Measurements from ENCODE around the gene P4HB. TPM values are rescaled to one million over a fixed set of nuclear protein-coding genes. Genes with fewer than 3 reads are reported as not detected.

The P4HB gene
- total and polyA plus RNA-seq, 2 donors (not counting 1 experiment from before 2014, with no cell fraction given): 37.4 to 191 TPM

DNA sequence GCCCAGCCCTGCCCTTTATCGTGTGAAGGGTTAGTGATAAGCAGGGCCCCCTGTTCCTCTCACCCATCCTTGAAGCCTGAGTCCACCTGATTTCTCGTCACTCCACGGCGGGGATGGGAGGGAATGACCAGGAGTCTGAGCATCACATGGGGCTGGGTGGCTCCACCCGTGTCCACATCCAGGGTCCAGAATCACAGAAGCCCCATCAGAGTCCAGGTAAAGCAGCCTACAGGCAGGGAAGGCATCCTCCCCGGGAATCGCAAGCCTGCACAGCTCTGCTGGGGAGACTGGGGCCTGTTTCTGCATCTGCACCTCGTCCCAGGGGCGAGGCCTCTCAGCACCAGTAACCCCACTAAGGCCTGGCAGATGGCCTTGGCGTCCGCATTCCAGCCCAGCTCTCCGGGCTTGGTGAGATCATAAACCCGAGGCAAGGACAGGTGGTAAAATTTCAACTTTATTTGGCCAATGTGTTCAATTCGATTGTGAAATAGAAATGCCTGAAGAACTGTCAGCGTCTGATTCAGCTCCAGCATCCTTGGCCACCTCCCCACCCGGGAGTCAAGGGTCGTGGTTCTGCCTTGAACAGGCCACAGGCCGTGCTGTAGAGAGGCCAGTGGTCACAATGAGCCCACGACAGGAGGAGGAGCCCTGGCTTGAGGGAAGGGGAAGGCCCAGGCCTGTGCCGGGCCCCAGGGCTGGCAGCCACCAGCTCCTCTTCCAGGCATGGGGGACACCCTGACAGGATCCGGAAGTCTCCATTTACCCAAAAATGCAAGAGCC is 17.4 kb downstream of the P4HB start:
- Mint-ChIP-seq H3K27me3 (no peaks in the 10 kb centered on the region), H3K4me1 (no peaks in the 10 kb centered on the region), H3K27ac (no peak overlapping the region), H3K4me3 (no peak overlapping the region), H3K9me3 (ENCODE audit: insufficient read depth) (no peaks in the 10 kb centered on the region)
- Histone ChIP-seq H3K4me2 (replicated peaks; ENCODE audit: low read depth, low read length, poor library complexity, severe bottlenecking) (no peak overlapping the region), H3K4me3 (ENCODE audit: control extremely low read depth in 1 of 5, extremely low read depth in 1 of 5, insufficient read depth in 1 of 5, low read depth in 2 of 5, low read length in 4 of 5) (no peak overlapping the region), H3K27ac (ENCODE audit: low read length in 2 of 2) (no peak overlapping the region), H3K9ac (ENCODE audit: low read length) (no peak overlapping the region), H2AFZ (ENCODE audit: insufficient read depth, low read depth, low read length, poor library complexity, severe bottlenecking) (no peak overlapping the region), H3K4me1 (ENCODE audit: control insufficient read depth in 2 of 2, insufficient read depth in 2 of 2, low read length in 2 of 2) (no peaks in the 10 kb centered on the region), H3K36me3 (replicated peaks in 1 of 2; ENCODE audit: control extremely low read depth in 1 of 2, control insufficient read depth in 1 of 2, extremely low read depth in 1 of 2, insufficient read depth in 2 of 2, low read length in 1 of 2) (peaks cover 3 to 47% of the 10 kb centered on the region in 2 experiments), H3K27me3 (replicated peaks in 1 of 4; ENCODE audit: control extremely low read depth in 1 of 4, control insufficient read depth in 3 of 4, insufficient read depth in 4 of 4, low read length in 3 of 4) (no peaks in the 10 kb centered on the region), H4K20me1 (ENCODE audit: control insufficient read depth, insufficient read depth, low read length, poor library complexity, severe bottlenecking) (no peaks in the 10 kb centered on the region), H3K79me2 (ENCODE audit: control insufficient read depth, insufficient read depth, low read length) (no peaks in the 10 kb centered on the region), H3K9me3 (ENCODE audit: control extremely low read depth in 1 of 3, control insufficient read depth in 2 of 3, insufficient read depth in 1 of 3, low read length in 2 of 3) (no peaks in the 10 kb centered on the region)
- ChIA-PET CTCF (interaction anchor here (1.4 kb wide), 1 partner anchor 12 kb away, joined by 3 read pairs; no protein-coding TSS in a partner anchor), POLR2A (no interaction called here)
- TF ChIP-seq CTCF (IDR thresholded peaks at IDR 0.05) (no peak), EZH2 (IDR thresholded peaks at IDR 0.05; ENCODE audit: borderline replicate concordance, insufficient read depth, low read depth, low read length, poor library complexity, severe bottlenecking) (no peak)
- DNase-seq: no peak
- WGBS (ENCODE audit: insufficient coverage): 93% methylated on average over 18 of the region's 21 CpGs
- intact Hi-C loops (cut with micrococcal nuclease): no loop called here
- no peak for ATAC-seq (ENCODE audit: low read depth)

DNA sequence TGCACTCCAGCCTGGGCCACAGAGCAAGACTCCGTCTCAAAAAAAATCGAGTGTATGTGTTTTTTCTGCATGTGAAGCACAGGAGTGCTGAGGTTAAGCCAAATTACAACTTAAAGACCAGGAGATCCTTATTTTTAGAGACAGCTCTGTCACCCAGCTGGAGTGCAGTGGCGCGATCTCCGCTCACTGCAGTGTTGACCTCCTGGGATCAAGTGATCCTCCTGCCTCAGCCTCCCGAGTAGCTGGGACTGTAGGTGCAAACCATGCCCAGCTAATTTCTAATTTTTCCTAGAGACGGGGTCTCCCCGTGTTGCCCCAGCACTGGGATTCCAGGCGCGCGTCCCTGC is 18.0 kb downstream of the P4HB start:
- WGBS (ENCODE audit: insufficient coverage): 96% methylated on average over 10 of the region's 11 CpGs
- Histone ChIP-seq H2AFZ (ENCODE audit: insufficient read depth, low read depth, low read length, poor library complexity, severe bottlenecking) (no peak overlapping the region), H3K79me2 (ENCODE audit: control insufficient read depth, insufficient read depth, low read length) (no peaks in the 10 kb centered on the region), H4K20me1 (ENCODE audit: control insufficient read depth, insufficient read depth, low read length, poor library complexity, severe bottlenecking) (no peaks in the 10 kb centered on the region), H3K4me2 (replicated peaks; ENCODE audit: low read depth, low read length, poor library complexity, severe bottlenecking) (no peak overlapping the region), H3K27me3 (replicated peaks in 1 of 4; ENCODE audit: control extremely low read depth in 1 of 4, control insufficient read depth in 3 of 4, insufficient read depth in 4 of 4, low read length in 3 of 4) (no peaks in the 10 kb centered on the region), H3K4me3 (ENCODE audit: control extremely low read depth in 1 of 5, extremely low read depth in 1 of 5, insufficient read depth in 1 of 5, low read depth in 2 of 5, low read length in 4 of 5) (no peak overlapping the region), H3K27ac (ENCODE audit: low read length in 2 of 2) (no peak overlapping the region), H3K4me1 (ENCODE audit: control insufficient read depth in 2 of 2, insufficient read depth in 2 of 2, low read length in 2 of 2) (no peaks in the 10 kb centered on the region), H3K9ac (ENCODE audit: low read length) (no peak overlapping the region), H3K9me3 (ENCODE audit: control extremely low read depth in 1 of 3, control insufficient read depth in 2 of 3, insufficient read depth in 1 of 3, low read length in 2 of 3) (no peaks in the 10 kb centered on the region), H3K36me3 (replicated peaks in 1 of 2; ENCODE audit: control extremely low read depth in 1 of 2, control insufficient read depth in 1 of 2, extremely low read depth in 1 of 2, insufficient read depth in 2 of 2, low read length in 1 of 2) (peaks cover 3 to 47% of the 10 kb centered on the region in 2 experiments)
- H3K4me1 Mint-ChIP-seq: no peaks in the 10 kb centered on the region
- no peak overlapping the region for H3K27ac Mint-ChIP-seq
- H3K27me3 Mint-ChIP-seq: no peaks in the 10 kb centered on the region
- POLR2A ChIA-PET: no interaction called here
- DNase-seq (no peak), ATAC-seq (ENCODE audit: low read depth) (no peak)
- H3K4me3 Mint-ChIP-seq: no peak overlapping the region
- H3K9me3 Mint-ChIP-seq (ENCODE audit: insufficient read depth): no peaks in the 10 kb centered on the region
- CTCF ChIA-PET: interaction anchor here (1.4 kb wide), 1 partner anchor 13 kb away, joined by 3 read pairs; no protein-coding TSS in a partner anchor
- intact Hi-C loops (cut with micrococcal nuclease): no loop called here
- TF ChIP-seq CTCF (IDR thresholded peaks at IDR 0.05): no peak
- TF ChIP-seq EZH2 (IDR thresholded peaks at IDR 0.05; ENCODE audit: borderline replicate concordance, insufficient read depth, low read depth, low read length, poor library complexity, severe bottlenecking): no peak

All from B cell (primary cell).